HG03060 (cell line): ENCODE measurements around the gene BICD1.
"Not testable (repeated sequence)": the region's sequence is repeated elsewhere in the genome, so short reads cannot be mapped to it uniquely, and the experiment has no call there.

Source experiments
- ATAC-seq: cut with Tn5 transposase; IDR thresholded peaks from one replicate; pipeline ENCODE4 v1.9.1; 2021; ENCODE audit warnings: low read depth, moderate number of reproducible peaks; ENCODE audit not compliant: unreplicated experiment

The BICD1 gene

GRCh38 chr12:32272465-32272864 is 165.8 kb downstream of the BICD1 start:
- ATAC-seq, result no peak

GRCh38 chr12:32273063-32273522 is 166.4 kb downstream of the BICD1 start:
- no peak for ATAC-seq

- peak; percentile 60 for ATAC-seq
Measured at GRCh38 chr12:32273712-32274111, 167.1 kb downstream of the BICD1 start.

- ATAC-seq, result no peak
Measured at GRCh38 chr12:32274665-32275064, 168.0 kb downstream of the BICD1 start.

GRCh38 chr12:32275520-32275919 is 168.9 kb downstream of the BICD1 start:
- not testable (repeated sequence) for ATAC-seq

GRCh38 chr12:32277774-32278173 is 171.1 kb downstream of the BICD1 start:
- no peak for ATAC-seq

GRCh38 chr12:32281098-32281497 is 174.5 kb downstream of the BICD1 start:
- ATAC-seq, result no peak

- ATAC-seq, result no peak
Measured at GRCh38 chr12:32284561-32284960, 177.9 kb downstream of the BICD1 start.

GRCh38 chr12:32285021-32285420 is 178.4 kb downstream of the BICD1 start:
- no peak for ATAC-seq

GRCh38 chr12:32285489-32285888 is 178.8 kb downstream of the BICD1 start:
- ATAC-seq, result no peak

- ATAC-seq, result no peak
Measured at GRCh38 chr12:32290411-32290810, 183.8 kb downstream of the BICD1 start.

- no peak for ATAC-seq
Measured at GRCh38 chr12:32292151-32292550, 185.5 kb downstream of the BICD1 start.

GRCh38 chr12:32293808-32294419 is 187.3 kb downstream of the BICD1 start:
- ATAC-seq, result no peak

GRCh38 chr12:32296567-32296966 is 189.9 kb downstream of the BICD1 start:
- no peak for ATAC-seq

GRCh38 chr12:32298917-32299316 is 192.3 kb downstream of the BICD1 start:
- no peak for ATAC-seq

GRCh38 chr12:32301216-32301615 is 194.6 kb downstream of the BICD1 start:
- no peak for ATAC-seq

GRCh38 chr12:32302218-32303173 is 195.8 kb downstream of the BICD1 start:
- ATAC-seq, result no peak

GRCh38 chr12:32303174-32303549 is 196.5 kb downstream of the BICD1 start:
- ATAC-seq, result no peak

GRCh38 chr12:32305163-32305562 is 198.5 kb downstream of the BICD1 start:
- no peak for ATAC-seq

GRCh38 chr12:32307326-32307725 is 200.7 kb downstream of the BICD1 start:
- ATAC-seq, result no peak

- ATAC-seq, result no peak
Measured at GRCh38 chr12:32309811-32310736, 203.4 kb downstream of the BICD1 start.
